ENCODE data around the gene LMAN1L. TPM values are rescaled to one million over a fixed set of nuclear protein-coding genes. Genes with fewer than 3 reads are reported as not detected.

LMAN1L gene
- total and polyA plus RNA-seq, 3 donors from 2014 or later = 2.2 to 4.6 (median 4.3) TPM

GRCh38 chr15:74817370-74817737 lies 4.7 kb downstream of the LMAN1L start:
- TF ChIP-seq CTCF (IDR thresholded peaks at IDR 0.05) (peak in 2 of 3 experiments; percentile 17 to 29), POLR2A (IDR thresholded peaks at IDR 0.05) (no peak)
- Histone ChIP-seq H3K4me3 (no peak overlapping the region), H3K9me3 (no peaks in the 10 kb centered on the region), H3K36me3 (ENCODE audit: low read depth, missing control alignments) (no peaks in the 10 kb centered on the region), H3K4me1 (peaks cover 6% of the 10 kb centered on the region), H3K27ac (no peak overlapping the region), H3K27me3 (no peaks in the 10 kb centered on the region)
- intact Hi-C loops (cut with DNase I; ENCODE audit: low total_unique reads) = no loop called here
- peak; percentile 67 for DNase-seq
- WGBS, 2 donors = 20 to 30% methylated on average over 5 to 9 of the region's 9 CpGs

GRCh38 chr15:74820056-74820455 lies 7.4 kb downstream of the LMAN1L start:
- 83 to 96% methylated on average over 1 to 5 of the region's 5 CpGs for WGBS, 2 donors
- TF ChIP-seq POLR2A (IDR thresholded peaks at IDR 0.05) (no peak), CTCF (IDR thresholded peaks at IDR 0.05) (no peak)
- intact Hi-C loops (cut with DNase I; ENCODE audit: low total_unique reads) = no loop called here

GRCh38 chr15:74821091-74821789 lies 8.6 kb downstream of the LMAN1L start:
- no peaks in the 10 kb centered on the region for H3K36me3 ChIP-seq (ENCODE audit: low read depth, missing control alignments)
- TF ChIP-seq CTCF (IDR thresholded peaks at IDR 0.05) (no peak), POLR2A (IDR thresholded peaks at IDR 0.05) (no peak)
- no peaks in the 10 kb centered on the region for H3K27me3 ChIP-seq
- intact Hi-C loops (cut with DNase I; ENCODE audit: low total_unique reads) = no loop called here
- H3K4me1 ChIP-seq = peaks cover 6% of the 10 kb centered on the region
- no peak overlapping the region for H3K4me3 ChIP-seq
- H3K27ac ChIP-seq = no peak overlapping the region
- no peaks in the 10 kb centered on the region for H3K9me3 ChIP-seq
- WGBS, 2 donors = 73 to 82% methylated on average over 10 to 11 of the region's 11 CpGs
- DNase-seq = no peak

More at GRCh38 chr15:74820056-74820455, 7.4 kb downstream of the LMAN1L start:
- H3K27ac ChIP-seq = no peak overlapping the region
- peaks cover 6% of the 10 kb centered on the region for H3K4me1 ChIP-seq
- H3K36me3 ChIP-seq (ENCODE audit: low read depth, missing control alignments) = no peaks in the 10 kb centered on the region
- DNase-seq = no peak
- H3K27me3 ChIP-seq = no peaks in the 10 kb centered on the region
- H3K4me3 ChIP-seq = no peak overlapping the region
- H3K9me3 ChIP-seq = no peaks in the 10 kb centered on the region

GRCh38 chr15:74821790-74822158 lies 9.1 kb downstream of the LMAN1L start:
- Histone ChIP-seq H3K4me3 (no peak overlapping the region), H3K27me3 (no peaks in the 10 kb centered on the region), H3K27ac (no peak overlapping the region), H3K4me1 (peaks cover 6% of the 10 kb centered on the region), H3K9me3 (no peaks in the 10 kb centered on the region), H3K36me3 (ENCODE audit: low read depth, missing control alignments) (no peaks in the 10 kb centered on the region)
- no peak for DNase-seq
- no peak for TF ChIP-seq CTCF (IDR thresholded peaks at IDR 0.05)
- TF ChIP-seq POLR2A (IDR thresholded peaks at IDR 0.05) = no peak
- intact Hi-C loops (cut with DNase I; ENCODE audit: low total_unique reads) = no loop called here
- 79 to 88% methylated on average over 6 to 7 of the region's 7 CpGs for WGBS, 2 donors

GRCh38 chr15:74822233-74822632 lies 9.6 kb downstream of the LMAN1L start:
- no peaks in the 10 kb centered on the region for H3K9me3 ChIP-seq
- no peaks in the 10 kb centered on the region for H3K36me3 ChIP-seq (ENCODE audit: low read depth, missing control alignments)
- no peak overlapping the region for H3K4me3 ChIP-seq
- TF ChIP-seq POLR2A (IDR thresholded peaks at IDR 0.05) = no peak
- no peak for TF ChIP-seq CTCF (IDR thresholded peaks at IDR 0.05)
- no peak for DNase-seq
- no peak overlapping the region for H3K27ac ChIP-seq
- H3K4me1 ChIP-seq = peaks cover 3% of the 10 kb centered on the region
- H3K27me3 ChIP-seq = no peaks in the 10 kb centered on the region
- WGBS, 2 donors = 90 to 93% methylated on average over 4 of the region's 4 CpGs
- intact Hi-C loops (cut with DNase I; ENCODE audit: low total_unique reads) = no loop called here
